ENCODE measurements around the gene SYT7. TPM values are rescaled to one million over a fixed set of nuclear protein-coding genes. Genes with fewer than 3 reads are reported as not detected.

SYT7 gene
- total and polyA plus RNA-seq, 2 donors (not counting 1 experiment from before 2014, with no cell fraction given) = not detected

- Histone ChIP-seq H3K9ac (ENCODE audit: low read length) (no peak overlapping the region), H2AFZ (ENCODE audit: insufficient read depth, low read depth, low read length, poor library complexity, severe bottlenecking) (peak overlapping the region; percentile 59), H3K27me3 (replicated peaks in 1 of 4; ENCODE audit: control extremely low read depth in 1 of 4, control insufficient read depth in 3 of 4, insufficient read depth in 4 of 4, low read length in 3 of 4) (peaks cover 0 to 40% (median 9%) of the 10 kb centered on the region in 4 experiments), H3K27ac (ENCODE audit: low read length in 2 of 2) (no peak overlapping the region), H3K4me1 (ENCODE audit: control insufficient read depth in 2 of 2, insufficient read depth in 2 of 2, low read length in 2 of 2) (peaks cover 11 to 14% of the 10 kb centered on the region in 2 donors), H3K4me3 (ENCODE audit: control extremely low read depth in 1 of 5, extremely low read depth in 1 of 5, insufficient read depth in 1 of 5, low read depth in 2 of 5, low read length in 4 of 5) (peak overlapping the region in 1 of 5 experiments; percentile 22), H3K79me2 (ENCODE audit: control insufficient read depth, insufficient read depth, low read length) (no peaks in the 10 kb centered on the region), H4K20me1 (ENCODE audit: control insufficient read depth, insufficient read depth, low read length, poor library complexity, severe bottlenecking) (no peaks in the 10 kb centered on the region), H3K36me3 (replicated peaks in 1 of 2; ENCODE audit: control extremely low read depth in 1 of 2, control insufficient read depth in 1 of 2, extremely low read depth in 1 of 2, insufficient read depth in 2 of 2, low read length in 1 of 2) (no peaks in the 10 kb centered on the region), H3K4me2 (replicated peaks; ENCODE audit: low read depth, low read length, poor library complexity, severe bottlenecking) (peak overlapping the region; percentile 67), H3K9me3 (ENCODE audit: control extremely low read depth in 1 of 3, control insufficient read depth in 2 of 3, insufficient read depth in 1 of 3, low read length in 2 of 3) (no peaks in the 10 kb centered on the region)
- ChIA-PET CTCF (interaction anchor here (0.7 to 4.4 kb wide), 22 partner anchors 9 to 686 kb away, joined by 3 to 62 read pairs (median 4); a partner anchor contains a TSS), POLR2A (no interaction called here)
- intact Hi-C loops (cut with micrococcal nuclease) = loop anchor here (1.0 kb wide), 1 partner anchor 40 kb away; no protein-coding TSS in a partner anchor
- TF ChIP-seq EZH2 (IDR thresholded peaks at IDR 0.05; ENCODE audit: borderline replicate concordance, insufficient read depth, low read depth, low read length, poor library complexity, severe bottlenecking) (no peak), CTCF (IDR thresholded peaks at IDR 0.05) (peak; percentile 95)
- Mint-ChIP-seq H3K4me3 (peak overlapping the region; percentile 24), H3K27ac (no peak overlapping the region), H3K9me3 (ENCODE audit: insufficient read depth) (no peaks in the 10 kb centered on the region), H3K4me1 (peaks cover 9% of the 10 kb centered on the region), H3K27me3 (peaks cover 44% of the 10 kb centered on the region)
- peak; percentile 72 for DNase-seq
- 24% methylated on average over 19 of the region's 23 CpGs for WGBS (ENCODE audit: insufficient coverage)
- ATAC-seq (ENCODE audit: low read depth) = peak; percentile 64
Measured at GRCh38 chr11:61516675-61517572, 64.0 kb downstream of the SYT7 start.

GRCh38 chr11:61516191-61516590 is 64.7 kb downstream of the SYT7 start:
- TF ChIP-seq CTCF (IDR thresholded peaks at IDR 0.05) (no peak), EZH2 (IDR thresholded peaks at IDR 0.05; ENCODE audit: borderline replicate concordance, insufficient read depth, low read depth, low read length, poor library complexity, severe bottlenecking) (no peak)
- H3K4me1 ChIP-seq (ENCODE audit: control insufficient read depth in 2 of 2, insufficient read depth in 2 of 2, low read length in 2 of 2) = peaks cover 11 to 14% of the 10 kb centered on the region in 2 donors
- 19% methylated on average over 8 of the region's 22 CpGs for WGBS (ENCODE audit: insufficient coverage)
- DNase-seq (no peak), ATAC-seq (ENCODE audit: low read depth) (no peak)
- Mint-ChIP-seq H3K4me1 (peaks cover 9% of the 10 kb centered on the region), H3K9me3 (ENCODE audit: insufficient read depth) (no peaks in the 10 kb centered on the region), H3K27me3 (peaks cover 44% of the 10 kb centered on the region), H3K4me3 (no peak overlapping the region), H3K27ac (no peak overlapping the region)
- peaks cover 0 to 47% (median 9%) of the 10 kb centered on the region in 4 experiments for H3K27me3 ChIP-seq (replicated peaks in 1 of 4; ENCODE audit: control extremely low read depth in 1 of 4, control insufficient read depth in 3 of 4, insufficient read depth in 4 of 4, low read length in 3 of 4)
- CTCF ChIA-PET = interaction anchor here (1.0 to 4.4 kb wide), 15 partner anchors 15 to 685 kb away, joined by 3 to 62 read pairs (median 4); a partner anchor contains a TSS
- peak overlapping the region in 1 of 5 experiments; percentile 22 for H3K4me3 ChIP-seq (ENCODE audit: control extremely low read depth in 1 of 5, extremely low read depth in 1 of 5, insufficient read depth in 1 of 5, low read depth in 2 of 5, low read length in 4 of 5)
- peak overlapping the region; percentile 67 for H3K4me2 ChIP-seq (replicated peaks; ENCODE audit: low read depth, low read length, poor library complexity, severe bottlenecking)
- no peak overlapping the region for H3K9ac ChIP-seq (ENCODE audit: low read length)
- intact Hi-C loops (cut with micrococcal nuclease) = no loop called here
- POLR2A ChIA-PET = no interaction called here
- H2AFZ ChIP-seq (ENCODE audit: insufficient read depth, low read depth, low read length, poor library complexity, severe bottlenecking) = peak overlapping the region; percentile 59
- no peaks in the 10 kb centered on the region for H3K36me3 ChIP-seq (replicated peaks in 1 of 2; ENCODE audit: control extremely low read depth in 1 of 2, control insufficient read depth in 1 of 2, extremely low read depth in 1 of 2, insufficient read depth in 2 of 2, low read length in 1 of 2)
- H3K27ac ChIP-seq (ENCODE audit: low read length in 2 of 2) = no peak overlapping the region
- H3K9me3 ChIP-seq (ENCODE audit: control extremely low read depth in 1 of 3, control insufficient read depth in 2 of 3, insufficient read depth in 1 of 3, low read length in 2 of 3) = no peaks in the 10 kb centered on the region
- no peaks in the 10 kb centered on the region for H4K20me1 ChIP-seq (ENCODE audit: control insufficient read depth, insufficient read depth, low read length, poor library complexity, severe bottlenecking)
- no peaks in the 10 kb centered on the region for H3K79me2 ChIP-seq (ENCODE audit: control insufficient read depth, insufficient read depth, low read length)
